GM21619 (cell line): ENCODE results near the gene VPS51.
A peak's percentile ranks its signal among the peaks of the same experiment; 100 is the strongest.

Experiments used
- ATAC-seq: cut with Tn5 transposase; IDR thresholded peaks from one replicate; pipeline ENCODE4 v1.9.1; 2021; ENCODE audit not compliant: unreplicated experiment

Gene VPS51

GRCh38 chr11:65071907-65072630 is 23.9 kb upstream of the VPS51 start:
- no peak for ATAC-seq

GRCh38 chr11:65072631-65072966 is 23.4 kb upstream of the VPS51 start:
- no peak for ATAC-seq

- ATAC-seq = no peak
Measured at GRCh38 chr11:65077451-65077850, 18.6 kb upstream of the VPS51 start.

- ATAC-seq = no peak
Measured at GRCh38 chr11:65078151-65078550, 17.9 kb upstream of the VPS51 start.

GRCh38 chr11:65078786-65079342 is 17.1 kb upstream of the VPS51 start:
- ATAC-seq = no peak

GRCh38 chr11:65083134-65083833 is 12.7 kb upstream of the VPS51 start:
- ATAC-seq = peak; percentile 8

- ATAC-seq = peak; percentile 73
Measured at GRCh38 chr11:65083834-65084597, 12.0 kb upstream of the VPS51 start, which contains the start of the genes CDCA5 and ZFPL1. TSS of gene CDCA5 (minus strand) at chr11:65084040. CDS start at chr11:65083978, 62 bp downstream. TSS of gene ZFPL1 (plus strand) at chr11:65084222. CDS start at chr11:65084699, 477 bp downstream.

- ATAC-seq = no peak
Measured at GRCh38 chr11:65084598-65085375, 11.2 kb upstream of the VPS51 start.

- no peak for ATAC-seq
Measured at GRCh38 chr11:65085446-65085845, 10.6 kb upstream of the VPS51 start.

GRCh38 chr11:65086809-65087208 is 9.2 kb upstream of the VPS51 start:
- no peak for ATAC-seq

GRCh38 chr11:65087216-65087615 is 8.8 kb upstream of the VPS51 start:
- no peak for ATAC-seq

GRCh38 chr11:65087827-65088226 is 8.2 kb upstream of the VPS51 start:
- no peak for ATAC-seq

GRCh38 chr11:65089621-65090020 is 6.4 kb upstream of the VPS51 start:
- ATAC-seq = no peak

- no peak for ATAC-seq
Measured at GRCh38 chr11:65090628-65091027, 5.4 kb upstream of the VPS51 start.

GRCh38 chr11:65095427-65095826 is 587 bp upstream of the VPS51 start:
- no peak for ATAC-seq

- ATAC-seq = no peak
Measured at GRCh38 chr11:65096926-65097325, 912 bp downstream of the VPS51 start.

- ATAC-seq = no peak
Measured at GRCh38 chr11:65100674-65101350, 4.8 kb downstream of the VPS51 start.

GRCh38 chr11:65102142-65103095 is 6.4 kb downstream of the VPS51 start:
- no peak for ATAC-seq

GRCh38 chr11:65103476-65103875 is 7.5 kb downstream of the VPS51 start:
- ATAC-seq = no peak
